ENCODE measurements around the gene PHOSPHO1.
"Not testable (repeated sequence)": the region's sequence is repeated elsewhere in the genome, so short reads cannot be mapped to it uniquely, and the experiment has no call there.

PHOSPHO1 gene

GRCh38 chr17:49230636-49231562 is at the start of gene PHOSPHO1:
PHOSPHO1 (minus strand) TSS chr17:49230787; CDS start chr17:49226691, 4,096 bp downstream.
- DNase-seq = peak; percentile 88

- no peak for DNase-seq
Measured at GRCh38 chr17:49280061-49280460, 49.5 kb upstream of the PHOSPHO1 start.

- not testable (repeated sequence) for DNase-seq
Measured at GRCh38 chr17:49279263-49280015, 48.9 kb upstream of the PHOSPHO1 start.

GRCh38 chr17:49278076-49278475 is 47.5 kb upstream of the PHOSPHO1 start:
- DNase-seq = no peak

- no peak for DNase-seq
Measured at GRCh38 chr17:49277638-49278037, 47.1 kb upstream of the PHOSPHO1 start.

- not testable (repeated sequence) for DNase-seq
Measured at GRCh38 chr17:49275981-49276380, 45.4 kb upstream of the PHOSPHO1 start.

- no peak for DNase-seq
Measured at GRCh38 chr17:49269356-49269755, 38.8 kb upstream of the PHOSPHO1 start.

- no peak for DNase-seq
Measured at GRCh38 chr17:49267912-49268311, 37.3 kb upstream of the PHOSPHO1 start.

- DNase-seq = no peak
Measured at GRCh38 chr17:49266233-49266632, 35.6 kb upstream of the PHOSPHO1 start.

- DNase-seq = not testable (repeated sequence)
Measured at GRCh38 chr17:49261540-49261939, 31.0 kb upstream of the PHOSPHO1 start.

GRCh38 chr17:49260817-49261291 is 30.3 kb upstream of the PHOSPHO1 start:
- DNase-seq = no peak

- DNase-seq = peak; percentile 63
Measured at GRCh38 chr17:49260011-49260816, 29.6 kb upstream of the PHOSPHO1 start.

- DNase-seq = no peak
Measured at GRCh38 chr17:49259663-49260010, 29.1 kb upstream of the PHOSPHO1 start.

GRCh38 chr17:49258394-49258793 is 27.8 kb upstream of the PHOSPHO1 start:
- DNase-seq = no peak

GRCh38 chr17:49255125-49255524 is 24.5 kb upstream of the PHOSPHO1 start:
- DNase-seq = no peak

- DNase-seq = no peak
Measured at GRCh38 chr17:49254066-49254465, 23.5 kb upstream of the PHOSPHO1 start.

GRCh38 chr17:49252148-49252695 is 21.6 kb upstream of the PHOSPHO1 start:
- DNase-seq = no peak

- no peak for DNase-seq
Measured at GRCh38 chr17:49249890-49250522, 19.4 kb upstream of the PHOSPHO1 start.

GRCh38 chr17:49249292-49249794 is 18.8 kb upstream of the PHOSPHO1 start:
- DNase-seq = no peak

- no peak for DNase-seq
Measured at GRCh38 chr17:49247944-49248343, 17.4 kb upstream of the PHOSPHO1 start.

- no peak for DNase-seq
Measured at GRCh38 chr17:49244839-49245238, 14.3 kb upstream of the PHOSPHO1 start.

- DNase-seq = no peak
Measured at GRCh38 chr17:49242813-49243212, 12.2 kb upstream of the PHOSPHO1 start.

Measured in activated CD4-positive, alpha-beta T cell treated with anti-CD3 and anti-CD28 coated beads, Interleukin-10, Interleukin-2, amounts not matched to agents 100 ng/mL and 50 ng/mL, durations not matched to agents 16 hours and 8 hours (primary cell).